ENCODE data around the gene KRT2. TPM values are rescaled to one million over a fixed set of nuclear protein-coding genes. Genes with fewer than 3 reads are reported as not detected.

Gene KRT2
- total and polyA plus RNA-seq, 9 of the 15 experiments (the other 6 are each of a cell fraction or from before 2014, with no cell fraction given): 0.03 to 0.69 (median 0.07) TPM; not detected in 2

DNA sequence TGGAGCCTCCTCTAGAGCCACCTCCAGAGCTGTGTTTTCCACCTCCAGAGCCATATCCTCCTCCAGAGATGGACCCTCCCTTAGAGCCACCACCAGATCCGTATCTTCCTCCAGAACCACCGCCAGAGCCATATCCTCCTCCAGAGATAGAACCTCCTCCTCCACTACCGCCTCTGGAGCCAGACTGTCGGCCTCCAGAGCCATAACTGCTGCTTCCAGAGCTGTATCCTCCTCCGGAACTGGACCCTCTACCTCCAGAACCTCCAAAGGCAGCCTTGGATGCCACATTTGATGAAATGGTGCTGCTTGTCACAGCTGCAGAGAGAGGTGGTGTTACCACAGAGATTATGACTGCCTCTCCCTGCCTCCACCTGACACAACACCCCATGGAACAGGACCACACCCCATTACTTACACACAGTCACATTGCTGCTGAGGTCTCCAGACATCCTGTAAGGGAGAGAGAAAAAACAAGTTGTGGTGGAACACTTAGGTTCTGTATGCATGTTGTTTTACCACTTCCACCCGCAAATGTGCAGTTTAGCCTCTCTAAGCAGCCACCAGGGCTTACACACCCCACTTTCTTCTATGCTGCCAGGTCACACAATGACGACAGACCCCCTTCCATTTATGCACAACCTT is 6.8 kb downstream of the KRT2 start (continued):
- TF ChIP-seq, protein P1, sequence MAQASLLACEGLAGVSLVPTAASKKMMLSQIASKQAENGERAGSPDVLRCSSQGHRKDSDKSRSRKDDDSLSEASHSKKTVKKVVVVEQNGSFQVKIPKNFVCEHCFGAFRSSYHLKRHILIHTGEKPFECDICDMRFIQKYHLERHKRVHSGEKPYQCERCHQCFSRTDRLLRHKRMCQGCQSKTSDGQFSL (CRISPR knock-in tag; IDR thresholded peaks at IDR 0.05): no peak
- TF ChIP-seq, protein P1 (tag; IDR thresholded peaks at IDR 0.05): no peak
- 0 out of 2 replicates have a peak, but pooled peaks have one; percentile 34 for TF ChIP-seq HDAC2 (IDR thresholded peaks at IDR 0.05)
- TF ChIP-seq CHCHD3 (CRISPR knock-in tag; IDR thresholded peaks at IDR 0.05): no peak
- TF ChIP-seq ZC3H4 (CRISPR knock-in tag; IDR thresholded peaks at IDR 0.05; ENCODE audit: borderline replicate concordance): no peak
- TF ChIP-seq ASH1L (IDR thresholded peaks at IDR 0.05; ENCODE audit: borderline replicate concordance, low read depth, partially characterized antibody): no peak
- TF ChIP-seq CHD7 (IDR thresholded peaks at IDR 0.05; ENCODE audit: low read depth, low read length): no peak
- TF ChIP-seq EHMT2 (IDR thresholded peaks at IDR 0.05): no peak
- no peak for TF ChIP-seq CUX1 (CRISPR knock-in tag; IDR thresholded peaks at IDR 0.05)
- no peak for TF ChIP-seq NBN (IDR thresholded peaks at IDR 0.05; ENCODE audit: low read depth)

Measured in K562 (cell line).